Esophagus squamous epithelium (tissue), 5 donors: ENCODE measurements around the gene DOCK2. TPM values are rescaled to one million over a fixed set of nuclear protein-coding genes. Genes with fewer than 3 reads are reported as not detected.

Experiments
- DNase-seq: peaks from one replicate; lab custom pipeline; 2025; lab: John Stamatoyannopoulos, UW
- H3K27ac ChIP-seq, 4 donors: fragments of 200-600 bp; sonication (generic); one replicate each; pipeline ENCODE4 v1.5.1; 2016 to 2019; ENCODE audit warnings: mild to moderate bottlenecking in 1 of 4
- H3K27me3 ChIP-seq, 4 donors: fragments of 200-600 bp; sonication (generic); 1 replicate in 3 of 4; 2 replicates in 1 of 4; pipeline versions ENCODE4 v1.5.1 to v1.6.0; 2017 to 2021; ENCODE audit warnings: antibody characterized with exemption in 1 of 4
- H3K36me3 ChIP-seq, 3 donors: fragments of 200-600 bp; sonication (generic); one replicate each; pipeline ENCODE4 v1.5.1; 2016 to 2019
- H3K4me1 ChIP-seq, 3 donors: fragments of 200-600 bp; sonication (generic); one replicate each; pipeline ENCODE4 v1.5.1; 2017 to 2019
- H3K4me3 ChIP-seq, 4 donors: fragments of 200-600 bp; sonication (generic); 1 replicate in 3 of 4; 2 replicates in 1 of 4; pipeline ENCODE4 v1.5.1; 2016 to 2019; ENCODE audit warnings: mild to moderate bottlenecking in 2 of 4, moderate library complexity in 1 of 4
- H3K9me3 ChIP-seq, 3 donors: fragments of 200-600 bp; sonication (generic); one replicate each; pipeline ENCODE4 v1.5.1; 2016 to 2019
- CTCF ChIP-seq, 6 experiments: fragments of 450-650 bp in 4 of 6; fragments of 200-600 bp in 2 of 6; sonication (generic) in 2 of 6; IDR thresholded peaks; one replicate each; pipeline ENCODE4 v1.5.1; 2016 to 2019; ENCODE audit warnings: antibody characterized with exemption in 6 of 6, mild to moderate bottlenecking in 4 of 6, moderate library complexity in 4 of 6
- POLR2A ChIP-seq, 4 donors: fragments of 450-650 bp; IDR thresholded peaks; one replicate each; pipeline ENCODE4 v1.6.1; 2017; ENCODE audit warnings: antibody characterized with exemption in 4 of 4, mild to moderate bottlenecking in 4 of 4, moderate library complexity in 3 of 4
- WGBS, 2 donors: methylation state at CpG; one replicate each; pipeline ENCODE4 v1.1.5; 2018; 5-methylcytosine and 5-hydroxymethylcytosine counted together
- intact Hi-C: fragments of 100-400 bp; cut with DNase I; formaldehyde crosslinking; loops from one replicate; pipeline ENCODE4 v1.15.0; 2022
- total RNA-seq, 4 donors: library from RNA; depleted of rRNA; stranded (reverse); fragments of >200 nt; gene quantifications; one replicate each; pipeline ENCODE4 v1.1.0, GENCODE V29; 2016
- donor health status: DM: yes; HTN: yes; CAD: no.

The DOCK2 gene
- total RNA-seq, 4 donors from 2014 or later: 4.1 to 14.5 (median 10.0) TPM

- no peaks in the 10 kb centered on the region for H3K9me3 ChIP-seq
- intact Hi-C loops: no loop called here
- H3K27me3 ChIP-seq: no peaks in the 10 kb centered on the region
- no peak overlapping the region for H3K27ac ChIP-seq
- H3K4me3 ChIP-seq: no peak overlapping the region
- H3K36me3 ChIP-seq: no peaks in the 10 kb centered on the region
- DNase-seq: no peak
- TF ChIP-seq POLR2A (IDR thresholded peaks at IDR 0.05) (no peak), CTCF (IDR thresholded peaks at IDR 0.05) (no peak)
- H3K4me1 ChIP-seq: no peaks in the 10 kb centered on the region
- 45 to 75% methylated on average over 1 of the region's 1 CpG for WGBS, 2 donors
Observed at GRCh38 chr5:169732841-169733240, 95.8 kb downstream of the DOCK2 start.

- TF ChIP-seq POLR2A (IDR thresholded peaks at IDR 0.05): no peak
- TF ChIP-seq CTCF (IDR thresholded peaks at IDR 0.05): no peak
- WGBS, 2 donors: 71 to 90% methylated on average over 3 of the region's 3 CpGs
- DNase-seq: no peak
- Histone ChIP-seq H3K4me1 (no peaks in the 10 kb centered on the region), H3K36me3 (no peaks in the 10 kb centered on the region), H3K27me3 (no peaks in the 10 kb centered on the region), H3K27ac (no peak overlapping the region), H3K9me3 (no peaks in the 10 kb centered on the region), H3K4me3 (no peak overlapping the region)
- intact Hi-C loops: no loop called here
Observed at GRCh38 chr5:169735913-169736312, 98.8 kb downstream of the DOCK2 start.

GRCh38 chr5:169736653-169737052, 99.6 kb downstream of the DOCK2 start:
- 75 to 81% methylated on average over 2 of the region's 2 CpGs for WGBS, 2 donors
- Histone ChIP-seq H3K4me3 (no peak overlapping the region), H3K9me3 (no peaks in the 10 kb centered on the region), H3K27me3 (no peaks in the 10 kb centered on the region), H3K36me3 (no peaks in the 10 kb centered on the region), H3K4me1 (no peaks in the 10 kb centered on the region), H3K27ac (no peak overlapping the region)
- no peak for DNase-seq
- TF ChIP-seq POLR2A (IDR thresholded peaks at IDR 0.05) (no peak), CTCF (IDR thresholded peaks at IDR 0.05) (no peak)
- intact Hi-C loops: no loop called here

- no peaks in the 10 kb centered on the region for H3K36me3 ChIP-seq
- no peaks in the 10 kb centered on the region for H3K4me1 ChIP-seq
- intact Hi-C loops: no loop called here
- no peak for DNase-seq
- no peaks in the 10 kb centered on the region for H3K27me3 ChIP-seq
- TF ChIP-seq POLR2A (IDR thresholded peaks at IDR 0.05) (no peak), CTCF (IDR thresholded peaks at IDR 0.05) (no peak)
- H3K9me3 ChIP-seq: no peaks in the 10 kb centered on the region
- no peak overlapping the region for H3K4me3 ChIP-seq
- WGBS, 2 donors: 49 to 53% methylated on average over 3 of the region's 3 CpGs
- H3K27ac ChIP-seq: no peak overlapping the region
Observed at GRCh38 chr5:169740435-169740834, 103.4 kb downstream of the DOCK2 start.

GRCh38 chr5:169742771-169743296, 105.8 kb downstream of the DOCK2 start:
- Histone ChIP-seq H3K36me3 (no peaks in the 10 kb centered on the region), H3K4me3 (no peak overlapping the region), H3K4me1 (no peaks in the 10 kb centered on the region), H3K27ac (no peak overlapping the region), H3K27me3 (no peaks in the 10 kb centered on the region), H3K9me3 (no peaks in the 10 kb centered on the region)
- WGBS, 2 donors: 45 to 77% methylated on average over 7 of the region's 7 CpGs
- no peak for TF ChIP-seq POLR2A (IDR thresholded peaks at IDR 0.05)
- no peak for TF ChIP-seq CTCF (IDR thresholded peaks at IDR 0.05)
- intact Hi-C loops: no loop called here
- DNase-seq: no peak
